ENCODE data around the gene KLK11. TPM values are rescaled to one million over a fixed set of nuclear protein-coding genes. Genes with fewer than 3 reads are reported as not detected.

The KLK11 gene
- total RNA-seq, 2 donors from 2014 or later = not detected

DNA sequence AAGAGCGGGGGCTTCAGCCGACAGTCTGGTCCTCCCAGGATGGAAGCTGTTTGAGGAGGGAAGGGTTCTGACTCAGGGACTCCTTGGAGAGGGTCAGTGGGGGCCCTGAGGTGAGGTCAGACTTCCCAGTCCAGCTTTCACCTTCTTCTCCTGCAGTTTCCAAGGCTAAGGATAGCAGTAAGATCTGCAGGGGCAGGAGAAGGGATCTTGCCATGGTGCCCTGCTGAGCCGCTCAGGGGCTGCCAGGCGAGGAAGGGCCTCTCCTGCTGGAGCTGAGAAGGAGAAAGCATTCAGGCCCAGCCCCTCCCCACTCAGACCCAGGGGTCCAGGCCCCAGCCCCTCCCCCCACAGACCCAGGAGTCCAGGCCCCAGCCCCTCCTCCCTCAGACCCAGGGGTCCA, 44.2 kb downstream of the KLK11 start:
- no peaks in the 10 kb centered on the region for H3K9me3 Mint-ChIP-seq
- H3K27me3 Mint-ChIP-seq = peaks cover 39 to 50% of the 10 kb centered on the region in 2 donors
- no peak overlapping the region for H3K27ac Mint-ChIP-seq
- H3K4me1 Mint-ChIP-seq (ENCODE audit: low read depth in 2 of 2) = peaks cover 0 to 4% of the 10 kb centered on the region in 2 donors
- DNase-seq (ENCODE audit: low spot score) = no peak
- no peaks in the 10 kb centered on the region for H3K36me3 Mint-ChIP-seq
- no peak overlapping the region for H3K4me3 Mint-ChIP-seq
- ATAC-seq = peak in 1 of 2 donors; percentile 40

DNA sequence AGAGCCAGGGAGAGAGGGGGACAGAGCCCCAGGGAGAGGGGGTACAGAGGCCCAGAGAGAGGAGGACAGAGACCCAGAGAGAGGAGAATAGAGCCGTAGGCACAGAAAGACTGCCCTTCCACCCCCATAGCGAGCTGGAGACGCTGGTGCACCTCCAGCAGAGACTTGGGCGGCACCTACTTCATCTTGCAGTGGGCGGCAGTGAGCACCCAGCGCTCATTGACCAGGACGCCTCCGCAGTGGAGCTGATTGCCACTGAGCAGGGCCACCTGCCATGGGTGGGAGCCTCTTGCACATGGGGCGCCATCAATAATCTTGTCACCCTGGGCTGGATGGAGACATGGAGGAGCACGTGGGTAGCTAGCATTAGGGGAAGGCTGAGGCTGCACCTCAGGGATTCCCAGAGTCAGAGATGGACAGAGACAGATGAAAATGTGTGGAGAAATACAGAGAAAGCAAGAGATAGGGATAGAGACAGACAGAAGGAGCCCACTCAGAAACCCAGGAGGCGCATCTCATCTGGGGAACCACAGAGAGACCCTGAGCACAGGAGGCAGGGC, 44.7 kb downstream of the KLK11 start:
- peaks cover 40 to 53% of the 10 kb centered on the region in 2 donors for H3K27me3 Mint-ChIP-seq
- DNase-seq (ENCODE audit: low spot score) (no peak), ATAC-seq (peak; percentile 40 to 43)
- H3K36me3 Mint-ChIP-seq = no peaks in the 10 kb centered on the region
- H3K4me1 Mint-ChIP-seq (ENCODE audit: low read depth in 2 of 2) = peaks cover 0 to 4% of the 10 kb centered on the region in 2 donors
- H3K4me3 Mint-ChIP-seq = no peak overlapping the region
- H3K27ac Mint-ChIP-seq = no peak overlapping the region
- no peaks in the 10 kb centered on the region for H3K9me3 Mint-ChIP-seq

DNA sequence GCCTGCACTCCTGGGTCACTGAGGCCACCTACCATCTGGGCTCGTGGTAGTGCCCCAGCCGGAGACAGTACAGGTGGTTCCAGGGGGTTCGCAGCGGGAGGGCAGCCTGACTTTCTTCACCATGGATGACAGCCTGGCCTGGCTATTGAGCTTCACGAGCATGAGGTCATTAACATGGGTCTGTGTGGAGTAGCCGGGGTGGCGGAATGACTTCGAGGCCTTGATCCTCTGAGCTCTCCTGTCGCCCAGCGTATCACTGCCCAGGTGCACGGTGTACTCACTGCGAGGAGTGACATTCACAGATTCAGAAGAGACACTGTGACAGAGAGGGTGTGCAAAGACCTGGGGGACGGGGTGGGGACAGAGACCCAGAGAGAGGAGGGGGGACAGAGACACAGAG, 46.2 kb downstream of the KLK11 start:
- no peaks in the 10 kb centered on the region for H3K9me3 Mint-ChIP-seq
- no peak overlapping the region for H3K27ac Mint-ChIP-seq
- DNase-seq (ENCODE audit: low spot score) (no peak), ATAC-seq (peak in 1 of 2 donors; percentile 38)
- no peak overlapping the region for H3K4me3 Mint-ChIP-seq
- H3K27me3 Mint-ChIP-seq = peaks cover 44 to 56% of the 10 kb centered on the region in 2 donors
- H3K4me1 Mint-ChIP-seq (ENCODE audit: low read depth in 2 of 2) = peaks cover 0 to 4% of the 10 kb centered on the region in 2 donors
- H3K36me3 Mint-ChIP-seq = no peaks in the 10 kb centered on the region

DNA sequence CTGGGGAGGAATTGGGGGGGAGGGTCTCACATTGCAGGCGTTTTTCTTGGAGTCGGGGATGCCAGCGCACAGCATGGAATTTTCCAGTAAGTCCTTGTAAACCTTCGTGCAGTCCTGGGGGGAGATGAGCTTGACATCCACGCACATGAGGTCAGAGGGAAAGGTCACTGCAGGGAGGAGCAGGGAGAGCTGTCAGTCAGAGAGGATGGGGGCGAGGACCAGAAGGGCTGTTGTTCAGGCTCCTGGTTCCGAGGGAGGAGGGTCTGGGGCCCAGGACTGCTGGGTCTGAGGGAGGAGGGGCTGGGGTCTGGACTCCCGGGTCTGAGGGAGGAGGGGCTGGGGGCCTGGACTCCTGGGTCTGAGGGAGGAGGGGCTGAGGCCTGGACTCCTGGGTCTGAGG, 46.7 kb downstream of the KLK11 start:
- no peaks in the 10 kb centered on the region for H3K9me3 Mint-ChIP-seq
- peaks cover 41 to 56% of the 10 kb centered on the region in 2 donors for H3K27me3 Mint-ChIP-seq
- H3K4me1 Mint-ChIP-seq (ENCODE audit: low read depth in 2 of 2) = peaks cover 0 to 4% of the 10 kb centered on the region in 2 donors
- no peak overlapping the region for H3K27ac Mint-ChIP-seq
- DNase-seq (ENCODE audit: low spot score) (no peak), ATAC-seq (no peak)
- H3K36me3 Mint-ChIP-seq = no peaks in the 10 kb centered on the region
- H3K4me3 Mint-ChIP-seq = no peak overlapping the region

DNA sequence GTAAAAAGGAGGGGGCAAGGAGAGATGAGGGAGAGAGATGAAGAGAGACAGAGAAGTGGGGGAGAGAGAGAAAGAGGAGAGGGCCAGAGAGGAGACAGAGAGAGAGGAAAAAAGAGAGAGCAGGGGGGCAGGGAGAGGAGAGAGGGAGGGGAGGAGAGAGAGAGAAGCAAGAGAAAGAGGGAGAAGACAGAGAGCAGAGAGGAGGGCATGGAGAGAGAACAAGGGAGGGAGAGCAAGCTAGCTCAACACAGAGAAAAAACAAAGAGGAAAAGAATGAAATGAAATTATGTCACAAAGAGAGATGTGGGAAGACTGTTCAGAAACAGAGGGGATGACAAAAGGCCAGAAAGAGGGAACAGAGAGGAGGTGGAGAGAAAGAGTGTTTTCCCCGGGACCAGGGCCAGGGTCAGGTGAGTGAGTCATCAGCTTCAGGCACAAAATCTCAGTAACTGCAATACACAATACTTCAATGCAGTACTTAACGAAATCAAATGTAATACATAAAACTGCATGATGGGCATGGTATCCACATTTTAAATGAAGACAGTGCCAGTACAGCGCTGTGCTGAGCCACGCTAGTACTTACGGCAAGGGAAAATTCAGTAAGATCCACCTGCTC, 47.5 kb downstream of the KLK11 start:
- H3K36me3 Mint-ChIP-seq = no peaks in the 10 kb centered on the region
- H3K9me3 Mint-ChIP-seq = no peaks in the 10 kb centered on the region
- ATAC-seq (no peak), DNase-seq (ENCODE audit: low spot score) (no peak)
- H3K27ac Mint-ChIP-seq = no peak overlapping the region
- no peak overlapping the region for H3K4me3 Mint-ChIP-seq
- H3K4me1 Mint-ChIP-seq (ENCODE audit: low read depth in 2 of 2) = peaks cover 0 to 4% of the 10 kb centered on the region in 2 donors
- H3K27me3 Mint-ChIP-seq = peaks cover 42 to 56% of the 10 kb centered on the region in 2 donors

DNA sequence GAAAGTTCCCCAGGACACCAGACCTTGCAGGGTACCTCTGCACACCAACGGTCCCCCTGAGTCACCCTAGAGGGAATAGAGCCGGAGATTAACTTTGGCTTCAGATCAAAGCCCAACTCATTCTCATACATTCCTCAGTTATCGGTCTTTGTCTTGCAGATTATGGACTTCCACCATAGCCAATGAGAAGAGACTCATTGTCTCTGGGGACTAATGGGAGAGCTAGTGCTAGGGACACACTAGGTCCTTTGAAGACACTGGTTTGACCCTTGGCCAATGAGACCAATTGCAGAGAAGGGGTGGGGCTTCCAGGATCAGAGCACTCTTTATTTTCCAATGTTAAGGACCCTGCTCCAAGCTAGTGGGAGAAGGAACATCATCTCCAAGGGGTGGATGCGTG, 48.8 kb downstream of the KLK11 start:
- H3K27ac Mint-ChIP-seq = no peak overlapping the region
- H3K36me3 Mint-ChIP-seq = no peaks in the 10 kb centered on the region
- H3K4me3 Mint-ChIP-seq = no peak overlapping the region
- H3K4me1 Mint-ChIP-seq (ENCODE audit: low read depth in 2 of 2) = peaks cover 0 to 4% of the 10 kb centered on the region in 2 donors
- DNase-seq (ENCODE audit: low spot score) (no peak), ATAC-seq (no peak)
- H3K27me3 Mint-ChIP-seq = peaks cover 49 to 65% of the 10 kb centered on the region in 2 donors
- no peaks in the 10 kb centered on the region for H3K9me3 Mint-ChIP-seq

DNA sequence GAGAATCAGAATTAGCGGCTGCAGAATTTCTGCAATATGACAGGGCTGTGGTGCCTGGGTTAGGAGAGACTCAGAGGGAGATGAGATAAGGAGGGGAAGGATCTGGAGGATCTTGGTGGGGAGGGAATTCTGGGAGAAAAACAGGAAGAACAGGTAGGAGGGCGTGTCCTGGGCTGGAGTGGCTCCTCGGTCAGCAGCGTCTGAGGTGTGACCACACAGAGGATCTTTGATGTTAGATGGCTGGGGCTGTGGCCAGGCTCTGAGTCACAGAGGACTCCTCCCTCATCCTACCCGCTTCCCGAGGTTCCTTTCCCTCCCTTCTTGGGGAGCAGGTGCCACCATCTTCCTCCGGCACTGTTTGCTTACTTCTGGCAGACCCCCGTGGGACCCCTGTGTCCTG, 50.6 kb downstream of the KLK11 start:
- Mint-ChIP-seq H3K4me3 (no peak overlapping the region), H3K27me3 (peaks cover 42 to 60% of the 10 kb centered on the region in 2 donors), H3K27ac (no peak overlapping the region), H3K4me1 (ENCODE audit: low read depth in 2 of 2) (no peaks in the 10 kb centered on the region), H3K36me3 (no peaks in the 10 kb centered on the region), H3K9me3 (no peaks in the 10 kb centered on the region)
- no peak for DNase-seq (ENCODE audit: low spot score)
- no peak for ATAC-seq

DNA sequence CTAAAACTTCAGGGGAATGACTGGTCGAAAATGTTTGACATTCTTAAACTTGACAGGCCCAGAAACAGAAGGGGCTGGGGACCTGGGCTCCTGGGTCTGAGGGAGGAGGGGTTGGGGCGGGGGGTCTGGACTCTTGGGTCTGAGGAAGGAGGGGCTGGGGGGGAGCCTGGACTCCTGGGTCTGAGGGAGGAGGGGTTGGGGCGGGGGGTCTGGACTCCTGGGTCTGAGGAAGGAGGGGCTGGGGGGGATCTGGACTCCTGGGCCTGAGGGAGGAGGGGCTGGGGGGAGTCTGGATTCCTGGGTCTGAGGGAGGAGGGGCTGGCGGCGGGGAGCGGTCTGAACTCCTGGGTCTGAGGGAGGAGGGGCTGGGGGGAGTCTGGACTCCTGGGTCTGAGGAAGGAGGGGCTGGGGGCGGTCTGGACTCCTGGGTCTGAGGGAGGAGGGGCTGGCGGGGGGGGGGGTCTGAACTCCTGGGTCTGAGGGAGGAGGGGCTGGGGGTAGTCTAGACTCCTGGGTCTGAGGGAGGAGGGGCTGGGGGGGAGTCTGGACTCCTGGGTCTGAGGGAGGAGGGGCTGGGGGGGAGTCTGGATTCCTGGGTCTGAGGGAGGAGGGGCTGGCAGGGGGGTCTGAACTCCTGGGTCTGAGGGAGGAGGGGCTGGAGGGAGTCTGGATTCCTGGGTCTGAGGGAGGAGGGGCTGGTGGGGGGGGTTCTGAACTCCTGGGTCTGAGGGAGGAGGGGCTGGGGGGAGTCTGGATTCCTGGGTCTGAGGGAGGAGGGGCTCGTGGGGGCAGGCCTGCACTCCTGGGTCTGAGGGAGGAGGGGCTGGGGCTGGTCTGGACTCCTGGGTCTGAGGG, 51.5 kb downstream of the KLK11 start:
- Mint-ChIP-seq H3K9me3 (no peaks in the 10 kb centered on the region), H3K4me1 (ENCODE audit: low read depth in 2 of 2) (no peaks in the 10 kb centered on the region), H3K4me3 (no peak overlapping the region), H3K36me3 (no peaks in the 10 kb centered on the region), H3K27ac (no peak overlapping the region), H3K27me3 (peaks cover 42 to 63% of the 10 kb centered on the region in 2 donors)
- no peak for DNase-seq (ENCODE audit: low spot score)
- no peak for ATAC-seq

DNA sequence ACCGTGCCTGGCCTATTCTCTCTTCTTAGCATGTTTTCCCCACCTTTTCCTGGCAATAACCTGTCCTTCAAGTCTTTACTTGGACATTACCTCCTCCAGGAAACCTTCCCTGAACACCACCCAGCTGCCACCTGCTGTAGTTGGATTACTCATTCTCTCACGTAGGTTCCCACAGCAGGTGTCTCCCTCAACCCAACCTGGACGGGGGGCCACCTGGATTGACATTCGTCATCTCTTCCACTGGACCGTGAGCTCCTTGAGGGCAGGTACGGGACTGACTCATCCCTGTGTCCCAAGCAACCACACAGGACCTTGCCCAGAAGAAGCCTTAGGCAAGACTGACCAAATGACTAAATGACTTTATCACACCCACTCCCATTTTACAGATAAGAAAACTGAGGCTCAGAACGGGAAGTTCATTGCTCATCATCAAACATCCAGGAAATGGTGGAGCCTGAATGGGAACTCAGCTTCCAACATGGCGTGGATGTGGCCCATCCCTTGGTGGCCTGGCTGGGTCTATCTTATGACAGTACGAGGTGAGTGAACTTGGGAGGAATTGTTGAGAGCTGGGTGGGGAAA, 53.5 kb downstream of the KLK11 start:
- no peak for DNase-seq (ENCODE audit: low spot score)
- Mint-ChIP-seq H3K4me1 (ENCODE audit: low read depth in 2 of 2) (no peaks in the 10 kb centered on the region), H3K9me3 (no peaks in the 10 kb centered on the region), H3K27me3 (peaks cover 40 to 60% of the 10 kb centered on the region in 2 donors), H3K27ac (no peak overlapping the region), H3K4me3 (no peak overlapping the region), H3K36me3 (no peaks in the 10 kb centered on the region)
- no peak for ATAC-seq

Other genes starting within 250 kb of the KLK11 start
- not detected for gene ACP4, start 236.2 kb downstream of the KLK11 start, total RNA-seq
- gene KLK1, start 202.8 kb downstream of the KLK11 start, total RNA-seq = not detected
- not detected for gene KLK15, start 193.0 kb downstream of the KLK11 start, total RNA-seq
- gene KLK3, start 171.7 kb downstream of the KLK11 start, total RNA-seq = not detected
- not detected for gene KLK2, start 153.2 kb downstream of the KLK11 start, total RNA-seq
- not detected for gene KLK4, start 115.2 kb downstream of the KLK11 start, total RNA-seq
- not detected for gene KLK5, start 73.6 kb downstream of the KLK11 start, total RNA-seq
- gene KLK6, start 57.0 kb downstream of the KLK11 start, total RNA-seq = not detected
- gene KLK7, start 42.7 kb downstream of the KLK11 start, total RNA-seq = not detected
- not detected for gene KLK8, start 25.0 kb downstream of the KLK11 start, total RNA-seq
- gene KLK10, start 6.9 kb downstream of the KLK11 start, total RNA-seq = not detected
- not detected for gene KLK12, start 8.4 kb upstream of the KLK11 start, total RNA-seq
- not detected for gene KLK13, start 38.5 kb upstream of the KLK11 start, total RNA-seq
- gene KLK14, start 56.3 kb upstream of the KLK11 start, total RNA-seq = 1 to 10 TPM in 1 of 2 donors, under 1 TPM in 1; 0.50 to 2.2 TPM
- 10 to 100 TPM in 1 of 2 donors, 1 to 10 TPM in 1; 8.1 to 15.4 TPM for gene CTU1, start 81.8 kb upstream of the KLK11 start, total RNA-seq
- gene SIGLEC9, start 98.3 kb upstream of the KLK11 start, total RNA-seq = 1 to 10 TPM in 1 of 2 donors, under 1 TPM in 1; 0.69 to 1.1 TPM
- gene SIGLEC7, start 115.7 kb upstream of the KLK11 start, total RNA-seq = 1 to 10 TPM; 7.9 to 8.7 TPM
- gene CD33, start 198.5 kb upstream of the KLK11 start, total RNA-seq = 1 to 10 TPM in 1 of 2 donors, under 1 TPM in 1; 0.89 to 1.4 TPM
- not detected for gene SIGLECL1, start 224.5 kb upstream of the KLK11 start, total RNA-seq

All from natural killer cell treated with Interleukin-12 subunit alpha and Interleukin-12 subunit beta and Interleukin-15 and Interleukin-18, amount 100 ng/mL, for 72 hours (primary cell).